Activated CD8-positive, alpha-beta T cell treated with anti-CD3 and anti-CD28 coated beads for 36 hours (primary cell): ENCODE data around the gene ELF1. TPM values are rescaled to one million over a fixed set of nuclear protein-coding genes. Genes with fewer than 3 reads are reported as not detected.

Experiments used
- ATAC-seq: fragments of 200-7000 bp; cut with Tn5 transposase; one replicate; pipeline ENCODE4 v1.10.0; 2021; ENCODE audit warnings: mild to moderate bottlenecking, moderate library complexity
- CTCF ChIA-PET: fragments of 350-600 bp; sonication (Branson Sonifier 250); formaldehyde crosslinking; loops from one replicate; lab custom pipeline; 2021; ENCODE audit warnings: antibody characterized with exemption; lab: Charles Lee
- POLR2A ChIA-PET: fragments of 350-600 bp; sonication (Branson Sonifier 250); formaldehyde crosslinking; loops from one replicate; lab custom pipeline; 2021; ENCODE audit warnings: antibody characterized with exemption; lab: Charles Lee
- DNase-seq: peaks from one replicate; pipeline ENCODE4 v3.0.0-alpha.2; 2020
- H3K27ac Mint-ChIP-seq: one replicate; pipeline ENCODE4 v1.8.0; 2021; ENCODE audit warnings: mild to moderate bottlenecking, mixed read lengths
- H3K27me3 Mint-ChIP-seq: one replicate; pipeline ENCODE4 v1.8.0; 2021; ENCODE audit warnings: mixed read lengths
- H3K36me3 Mint-ChIP-seq: one replicate; pipeline ENCODE4 v1.8.0; 2021; ENCODE audit warnings: low read depth, mixed read lengths
- H3K4me1 Mint-ChIP-seq: one replicate; pipeline ENCODE4 v1.8.0; 2021; ENCODE audit warnings: low read depth, mixed read lengths
- H3K4me3 Mint-ChIP-seq: one replicate; pipeline ENCODE4 v1.8.0; 2021; ENCODE audit warnings: mild to moderate bottlenecking, moderate library complexity, mixed read lengths
- H3K9me3 Mint-ChIP-seq: one replicate; pipeline ENCODE4 v1.8.0; 2021; ENCODE audit warnings: mixed read lengths
- CTCF ChIP-seq: fragments of 200-600 bp; IDR thresholded peaks from one replicate; pipeline ENCODE4 v1.8.0; 2022; ENCODE audit warnings: antibody characterized with exemption, mild to moderate bottlenecking
- intact Hi-C: fragments of 100-400 bp; cut with micrococcal nuclease; formaldehyde crosslinking; loops from one replicate; pipeline ENCODE4 v1.10.0; 2022
- total RNA-seq, 2 experiments: library from RNA; stranded (reverse); gene quantifications; one replicate each; pipeline ENCODE4 v1.2.3, GENCODE V29; 2021

The ELF1 gene
- total RNA-seq, 2 experiments from 2014 or later = 85.2 to 88.2 TPM

GRCh38 chr13:40961826-40962225 is 57.3 kb downstream of the ELF1 start:
- TF ChIP-seq CTCF = no peak
- ChIA-PET CTCF (interaction anchor here (0.8 to 1.4 kb wide), 5 partner anchors 12 to 31 kb away, joined by 3 to 4 read pairs (median 4); no protein-coding TSS in a partner anchor), POLR2A (interaction anchor here (0.7 to 1.6 kb wide), 6 partner anchors 18 to 174 kb away, joined by 3 read pairs; no protein-coding TSS in a partner anchor)
- DNase-seq (no peak), ATAC-seq (peak; percentile 25)
- intact Hi-C loops = loop anchor here (10.0 kb wide), 1 partner anchor 53 kb away; the partner anchor contains the start of gene ELF1
- peaks cover 3% of the 10 kb centered on the region for H3K9me3 Mint-ChIP-seq
- H3K4me3 Mint-ChIP-seq = peak overlapping the region; percentile 8
- no peaks in the 10 kb centered on the region for H3K27me3 Mint-ChIP-seq
- peak overlapping the region; percentile 75 for H3K27ac Mint-ChIP-seq
- peaks cover 80% of the 10 kb centered on the region for H3K4me1 Mint-ChIP-seq
- H3K36me3 Mint-ChIP-seq = peaks cover 44% of the 10 kb centered on the region

- Mint-ChIP-seq H3K27ac (peak overlapping the region; percentile 75), H3K27me3 (no peaks in the 10 kb centered on the region), H3K4me1 (peaks cover 74% of the 10 kb centered on the region), H3K36me3 (peaks cover 48% of the 10 kb centered on the region), H3K9me3 (peaks cover 3% of the 10 kb centered on the region), H3K4me3 (peak overlapping the region; percentile 8)
- TF ChIP-seq CTCF = no peak
- POLR2A ChIA-PET = interaction anchor here (0.7 to 1.6 kb wide), 6 partner anchors 9 to 56 kb away, joined by 3 to 4 read pairs (median 3); no protein-coding TSS in a partner anchor
- ATAC-seq (no peak), DNase-seq (no peak)
- CTCF ChIA-PET = interaction anchor here (0.8 to 1.4 kb wide), 7 partner anchors 13 to 93 kb away, joined by 3 to 4 read pairs (median 3); no protein-coding TSS in a partner anchor
- intact Hi-C loops = loop anchor here (10.0 kb wide), 1 partner anchor 54 kb away; the partner anchor contains the start of gene ELF1
These were observed 57.9 kb downstream of the ELF1 start for GRCh38 chr13:40961214-40961613.

- H3K4me1 Mint-ChIP-seq = peaks cover 69% of the 10 kb centered on the region
- peak overlapping the region; percentile 38 for H3K27ac Mint-ChIP-seq
- no peak overlapping the region for H3K4me3 Mint-ChIP-seq
- POLR2A ChIA-PET = interaction anchor here (0.6 to 1.6 kb wide), 5 partner anchors 8 to 181 kb away, joined by 3 to 4 read pairs (median 3); no protein-coding TSS in a partner anchor
- H3K36me3 Mint-ChIP-seq = peaks cover 50% of the 10 kb centered on the region
- CTCF ChIA-PET = interaction anchor here (1.1 to 1.4 kb wide), 5 partner anchors 13 to 93 kb away, joined by 3 to 4 read pairs (median 4); no protein-coding TSS in a partner anchor
- H3K9me3 Mint-ChIP-seq = peaks cover 3% of the 10 kb centered on the region
- DNase-seq (no peak), ATAC-seq (no peak)
- intact Hi-C loops = loop anchor here (10.0 kb wide), 1 partner anchor 54 kb away; the partner anchor contains the start of gene ELF1
- H3K27me3 Mint-ChIP-seq = no peaks in the 10 kb centered on the region
- no peak for TF ChIP-seq CTCF
These were observed 58.4 kb downstream of the ELF1 start for GRCh38 chr13:40960716-40961115.

- no peak for ATAC-seq
- H3K36me3 Mint-ChIP-seq = peaks cover 44% of the 10 kb centered on the region
- no peaks in the 10 kb centered on the region for H3K27me3 Mint-ChIP-seq
- DNase-seq = no peak
- H3K9me3 Mint-ChIP-seq = peaks cover 3% of the 10 kb centered on the region
- intact Hi-C loops = no loop called here
- ChIA-PET CTCF (interaction anchor here (0.7 kb wide), 1 partner anchor 37 kb away, joined by 3 read pairs; no protein-coding TSS in a partner anchor), POLR2A (no interaction called here)
- peak overlapping the region; percentile 84 for H3K27ac Mint-ChIP-seq
- H3K4me3 Mint-ChIP-seq = no peak overlapping the region
- no peak for TF ChIP-seq CTCF
- H3K4me1 Mint-ChIP-seq = peaks cover 52% of the 10 kb centered on the region
These were observed 60.5 kb downstream of the ELF1 start for GRCh38 chr13:40958655-40959054.

- Mint-ChIP-seq H3K4me1 (peaks cover 23% of the 10 kb centered on the region), H3K4me3 (no peak overlapping the region), H3K36me3 (peaks cover 61% of the 10 kb centered on the region), H3K9me3 (no peaks in the 10 kb centered on the region), H3K27ac (peak overlapping the region; percentile 62), H3K27me3 (no peaks in the 10 kb centered on the region)
- intact Hi-C loops = no loop called here
- TF ChIP-seq CTCF = no peak
- ATAC-seq = no peak
- ChIA-PET POLR2A (no interaction called here), CTCF (no interaction called here)
- DNase-seq = no peak
These were observed 72.6 kb downstream of the ELF1 start for GRCh38 chr13:40946485-40946884.
